Measurements from ENCODE around the gene WWOX.

Gene WWOX

DNA sequence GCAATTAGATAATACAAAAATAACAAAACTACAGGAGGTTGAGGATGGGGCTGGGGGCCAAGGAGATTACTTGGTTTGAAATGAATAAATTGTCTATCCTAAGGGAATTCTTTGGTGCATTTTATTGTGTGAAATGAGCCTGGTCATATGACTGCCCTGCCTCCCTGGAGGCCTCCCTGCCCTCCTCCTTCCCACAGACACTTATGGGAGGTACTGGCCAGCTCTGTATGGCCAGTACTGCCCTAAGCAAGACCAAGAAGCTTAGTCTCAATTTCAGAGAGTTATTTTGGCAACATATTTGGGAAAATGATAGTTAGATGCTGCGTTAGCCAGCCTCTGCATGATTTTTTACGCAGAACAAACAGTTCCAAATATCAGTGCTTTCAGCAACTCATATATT is 511.9 kb downstream of the WWOX start:
- intact Hi-C loops (cut with DNase I; ENCODE audit: low total_unique reads): no loop called here
- no peak overlapping the region for H3K27ac ChIP-seq
- no peak for DNase-seq
- H3K4me3 ChIP-seq: no peak overlapping the region
- no peaks in the 10 kb centered on the region for H3K9me3 ChIP-seq
- no peaks in the 10 kb centered on the region for H3K36me3 ChIP-seq
- H3K27me3 ChIP-seq: no peaks in the 10 kb centered on the region
- no peaks in the 10 kb centered on the region for H3K4me1 ChIP-seq
- TF ChIP-seq, protein P1, sequence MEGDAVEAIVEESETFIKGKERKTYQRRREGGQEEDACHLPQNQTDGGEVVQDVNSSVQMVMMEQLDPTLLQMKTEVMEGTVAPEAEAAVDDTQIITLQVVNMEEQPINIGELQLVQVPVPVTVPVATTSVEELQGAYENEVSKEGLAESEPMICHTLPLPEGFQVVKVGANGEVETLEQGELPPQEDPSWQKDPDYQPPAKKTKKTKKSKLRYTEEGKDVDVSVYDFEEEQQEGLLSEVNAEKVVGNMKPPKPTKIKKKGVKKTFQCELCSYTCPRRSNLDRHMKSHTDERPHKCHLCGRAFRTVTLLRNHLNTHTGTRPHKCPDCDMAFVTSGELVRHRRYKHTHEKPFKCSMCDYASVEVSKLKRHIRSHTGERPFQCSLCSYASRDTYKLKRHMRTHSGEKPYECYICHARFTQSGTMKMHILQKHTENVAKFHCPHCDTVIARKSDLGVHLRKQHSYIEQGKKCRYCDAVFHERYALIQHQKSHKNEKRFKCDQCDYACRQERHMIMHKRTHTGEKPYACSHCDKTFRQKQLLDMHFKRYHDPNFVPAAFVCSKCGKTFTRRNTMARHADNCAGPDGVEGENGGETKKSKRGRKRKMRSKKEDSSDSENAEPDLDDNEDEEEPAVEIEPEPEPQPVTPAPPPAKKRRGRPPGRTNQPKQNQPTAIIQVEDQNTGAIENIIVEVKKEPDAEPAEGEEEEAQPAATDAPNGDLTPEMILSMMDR (IDR thresholded peaks at IDR 0.05): no peak

DNA sequence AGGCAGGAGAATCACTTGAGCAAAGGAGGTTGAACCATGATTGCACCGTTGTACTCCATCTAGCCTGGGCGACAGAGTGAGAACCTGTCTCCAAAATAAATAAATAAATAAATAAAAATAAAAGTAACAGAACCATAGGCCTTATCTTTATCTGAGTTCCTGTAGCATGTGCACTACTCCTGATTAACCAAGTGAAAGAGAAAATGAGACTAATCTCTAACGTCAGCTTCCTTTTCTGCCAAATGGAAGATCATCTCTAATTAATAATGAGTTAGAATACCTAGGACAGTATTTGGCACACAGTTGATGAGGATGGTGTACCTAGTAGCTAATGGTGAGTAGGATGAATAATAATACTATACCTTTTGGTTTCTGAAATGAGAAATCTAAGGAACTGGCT is 520.4 kb downstream of the WWOX start:
- peaks cover 0 to 5% (median 0%) of the 10 kb centered on the region in 3 donors for H3K9me3 ChIP-seq
- TF ChIP-seq, protein P1 (IDR thresholded peaks at IDR 0.05): no peak
- no peak overlapping the region for H3K27ac ChIP-seq
- no peaks in the 10 kb centered on the region for H3K36me3 ChIP-seq
- intact Hi-C loops (cut with DNase I; ENCODE audit: low total_unique reads): no loop called here
- no peak for DNase-seq
- no peaks in the 10 kb centered on the region for H3K27me3 ChIP-seq
- H3K4me3 ChIP-seq: no peak overlapping the region
- H3K4me1 ChIP-seq: no peaks in the 10 kb centered on the region

GRCh38 chr16:78620291-78620690 is 520.8 kb downstream of the WWOX start:
- no peak for DNase-seq
- TF ChIP-seq, protein P1 (IDR thresholded peaks at IDR 0.05): no peak
- intact Hi-C loops (cut with DNase I; ENCODE audit: low total_unique reads): no loop called here

DNA sequence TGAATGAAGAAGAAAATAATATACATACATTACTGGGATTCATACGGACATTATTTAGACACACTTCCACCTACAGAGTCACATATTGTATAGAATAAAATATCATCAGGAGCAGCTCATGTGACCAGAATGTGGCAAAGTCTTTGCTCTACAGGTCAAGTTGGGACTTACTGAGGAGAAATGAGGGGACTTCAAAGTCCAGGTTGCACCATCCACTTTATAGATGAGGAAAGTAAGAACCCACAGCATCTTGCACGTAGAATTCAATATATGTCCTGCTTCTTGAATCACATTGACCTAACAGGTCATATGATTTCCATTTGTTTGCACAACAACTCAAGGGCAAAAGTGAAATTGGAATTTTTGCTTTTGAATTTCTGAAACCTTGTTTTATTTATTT is 524.3 kb downstream of the WWOX start:
- TF ChIP-seq, protein P1 (IDR thresholded peaks at IDR 0.05): no peak
- Histone ChIP-seq H3K4me3 (no peak overlapping the region), H3K27ac (no peak overlapping the region), H3K4me1 (peaks cover 0 to 9% (median under 1%) of the 10 kb centered on the region in 4 donors), H3K36me3 (no peaks in the 10 kb centered on the region), H3K27me3 (no peaks in the 10 kb centered on the region), H3K9me3 (peaks cover 0 to 5% (median 0%) of the 10 kb centered on the region in 3 donors)
- intact Hi-C loops (cut with DNase I; ENCODE audit: low total_unique reads): no loop called here
- no peak for DNase-seq

More at GRCh38 chr16:78620291-78620690, 520.8 kb downstream of the WWOX start:
- no peaks in the 10 kb centered on the region for H3K36me3 ChIP-seq
- H3K27me3 ChIP-seq: no peaks in the 10 kb centered on the region
- H3K4me1 ChIP-seq: no peaks in the 10 kb centered on the region
- peaks cover 0 to 5% (median 0%) of the 10 kb centered on the region in 3 donors for H3K9me3 ChIP-seq
- H3K27ac ChIP-seq: no peak overlapping the region
- no peak overlapping the region for H3K4me3 ChIP-seq

DNA sequence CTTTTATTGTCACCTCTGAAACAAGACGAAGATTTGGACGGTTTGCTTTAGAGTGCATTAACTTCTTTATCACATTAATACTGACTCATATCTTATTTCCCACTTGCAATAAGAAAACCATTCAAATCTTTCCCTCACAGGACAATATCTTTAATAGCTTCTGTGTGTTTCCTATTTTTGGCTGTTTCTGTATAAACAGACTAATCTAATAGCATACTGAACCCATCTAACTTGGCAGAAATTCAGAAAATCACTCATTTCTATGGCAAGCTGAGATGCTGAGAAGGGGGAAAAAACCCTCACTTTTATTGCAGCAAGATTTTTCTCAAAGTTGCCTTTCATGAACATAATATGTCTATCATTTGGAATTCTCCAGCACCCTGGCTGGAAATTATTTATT is 524.9 kb downstream of the WWOX start:
- intact Hi-C loops (cut with DNase I; ENCODE audit: low total_unique reads): no loop called here
- TF ChIP-seq, protein P1 (IDR thresholded peaks at IDR 0.05): no peak
- DNase-seq: no peak
- H3K36me3 ChIP-seq: no peaks in the 10 kb centered on the region
- H3K27me3 ChIP-seq: no peaks in the 10 kb centered on the region
- peaks cover 0 to 14% (median 3%) of the 10 kb centered on the region in 4 donors for H3K4me1 ChIP-seq
- H3K4me3 ChIP-seq: no peak overlapping the region
- peaks cover 0 to 5% (median 0%) of the 10 kb centered on the region in 3 donors for H3K9me3 ChIP-seq
- H3K27ac ChIP-seq: no peak overlapping the region

Data from tibial artery (tissue), 4 donors.